NCI-H226 (cell line): ENCODE measurements around the gene SLC38A10.

Experiments used
- DNase-seq: peaks from one replicate; pipeline ENCODE4 v3.0.0-alpha.2; 2015

The SLC38A10 gene

DNA sequence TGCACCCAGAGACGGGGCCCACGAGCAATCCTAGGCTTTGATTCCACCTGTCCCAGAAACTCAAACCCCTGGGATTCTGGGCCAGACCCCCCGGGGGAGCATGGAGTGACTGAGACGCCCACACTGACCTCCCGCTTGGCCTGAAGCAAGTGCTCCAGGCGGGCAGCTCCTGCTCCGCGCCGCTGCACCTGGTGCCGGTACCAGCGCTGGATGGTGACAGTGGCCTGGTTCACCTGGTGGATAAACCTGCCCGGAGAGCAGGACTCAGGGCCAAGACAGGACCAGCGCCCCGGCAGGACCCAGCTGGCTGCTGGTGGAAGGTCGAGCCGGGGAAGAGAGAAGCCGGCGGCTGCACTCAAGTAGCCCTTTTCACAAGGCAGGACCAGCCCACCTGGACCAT, 94.9 kb downstream of the SLC38A10 start:
- DNase-seq = no peak

DNA sequence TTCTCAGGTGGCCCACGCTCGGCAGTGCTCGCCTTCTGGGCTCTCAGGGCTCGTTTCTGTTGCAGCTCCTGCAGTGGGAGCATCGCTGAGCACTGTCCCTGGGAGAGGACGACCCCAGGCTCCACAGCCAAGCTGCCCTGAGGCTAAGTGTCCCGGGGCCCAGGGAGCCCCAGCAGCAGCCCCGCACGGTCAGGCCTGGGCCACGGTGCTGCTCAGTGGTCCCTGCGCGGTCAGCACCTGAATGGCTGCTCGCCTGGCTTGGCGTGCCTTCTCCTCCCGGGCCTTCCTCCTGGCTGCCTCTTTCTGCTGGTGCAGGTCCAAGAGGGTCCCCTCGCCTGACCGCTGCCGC, 95.7 kb downstream of the SLC38A10 start:
- no peak for DNase-seq

DNA sequence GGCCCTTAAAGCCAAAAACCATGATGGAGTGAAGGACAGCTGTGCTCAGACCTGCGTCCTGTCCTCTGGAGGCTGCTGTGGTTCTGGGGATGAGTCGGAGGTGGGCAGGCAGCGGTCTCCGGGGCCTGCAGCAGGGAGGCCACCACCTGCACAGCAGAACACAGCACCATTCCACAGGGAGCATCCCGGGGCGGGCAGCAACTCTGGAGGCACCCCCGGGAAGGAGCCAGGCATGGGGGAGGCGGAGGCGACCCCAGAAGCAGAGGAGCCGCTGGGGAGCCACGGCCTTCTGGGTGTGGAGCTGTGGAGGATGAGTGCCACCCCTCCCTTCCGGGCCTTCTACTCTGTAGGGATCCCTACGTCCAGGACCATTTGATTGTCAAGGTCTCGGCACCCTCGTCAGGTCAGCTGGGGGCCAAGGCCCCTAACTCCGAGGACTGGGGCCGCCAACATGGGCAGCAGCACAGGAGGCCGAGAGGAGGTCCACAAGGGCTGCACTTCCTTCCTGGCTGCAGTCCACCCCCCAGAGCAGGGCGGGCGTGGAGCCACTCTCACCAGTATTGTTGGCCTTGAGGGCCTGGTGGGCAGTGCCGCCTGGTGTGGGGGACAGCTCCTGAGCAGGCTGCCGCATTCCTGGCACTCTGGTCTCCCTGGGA, 96.2 kb downstream of the SLC38A10 start:
- DNase-seq = no peak

DNA sequence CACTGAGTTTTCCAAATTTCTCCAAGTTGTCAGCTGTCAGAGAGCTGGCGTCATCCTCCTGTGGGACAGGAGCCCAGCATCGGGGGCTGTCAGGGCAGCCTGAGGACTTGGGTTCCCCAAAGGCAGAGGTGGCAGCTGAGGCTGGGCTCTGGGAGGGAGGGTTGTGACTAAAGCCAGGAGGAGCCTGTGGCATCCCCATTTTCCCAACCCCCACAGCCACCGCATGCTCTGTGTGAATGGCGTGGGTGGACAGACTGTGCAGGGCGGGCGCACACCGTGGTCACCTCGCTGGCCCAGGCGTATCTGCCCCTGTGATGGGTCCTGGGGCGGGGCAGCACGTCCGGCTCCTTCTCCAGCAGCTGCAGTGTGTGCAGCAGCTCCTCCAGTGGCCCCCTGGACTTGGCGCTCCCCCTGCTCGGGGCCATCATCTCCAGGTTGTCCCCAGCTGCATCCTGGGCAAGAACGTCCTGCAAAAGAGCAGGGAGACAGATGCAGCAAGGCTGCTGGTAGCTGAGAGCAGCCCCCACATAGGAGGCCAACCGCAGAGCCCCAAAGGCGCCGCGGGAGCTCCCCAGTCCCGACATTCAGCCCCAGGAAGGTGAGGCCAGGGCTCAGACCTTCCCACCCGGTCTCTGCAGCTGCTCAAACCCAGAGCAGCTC, 97.1 kb downstream of the SLC38A10 start:
- DNase-seq = no peak

DNA sequence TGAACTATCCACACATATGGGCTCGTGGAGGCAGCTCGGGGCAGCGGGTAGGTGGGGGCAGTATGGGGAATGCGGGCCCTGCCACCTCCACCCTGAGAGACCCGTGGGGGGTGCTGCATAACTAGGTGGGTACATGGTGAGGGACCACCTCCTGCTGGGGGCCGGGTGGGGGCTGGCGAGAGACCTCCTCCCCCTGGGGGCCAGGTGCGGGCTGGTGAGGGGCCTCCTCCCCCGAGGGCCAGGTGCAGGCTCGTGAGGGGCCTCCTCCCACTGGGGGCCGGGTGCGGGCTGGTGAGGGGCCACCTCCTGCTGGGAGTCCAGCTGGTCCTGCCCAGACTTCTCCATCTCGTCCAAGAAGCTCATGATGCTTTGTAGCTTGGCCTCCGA, 97.7 kb downstream of the SLC38A10 start:
- DNase-seq = no peak

DNA sequence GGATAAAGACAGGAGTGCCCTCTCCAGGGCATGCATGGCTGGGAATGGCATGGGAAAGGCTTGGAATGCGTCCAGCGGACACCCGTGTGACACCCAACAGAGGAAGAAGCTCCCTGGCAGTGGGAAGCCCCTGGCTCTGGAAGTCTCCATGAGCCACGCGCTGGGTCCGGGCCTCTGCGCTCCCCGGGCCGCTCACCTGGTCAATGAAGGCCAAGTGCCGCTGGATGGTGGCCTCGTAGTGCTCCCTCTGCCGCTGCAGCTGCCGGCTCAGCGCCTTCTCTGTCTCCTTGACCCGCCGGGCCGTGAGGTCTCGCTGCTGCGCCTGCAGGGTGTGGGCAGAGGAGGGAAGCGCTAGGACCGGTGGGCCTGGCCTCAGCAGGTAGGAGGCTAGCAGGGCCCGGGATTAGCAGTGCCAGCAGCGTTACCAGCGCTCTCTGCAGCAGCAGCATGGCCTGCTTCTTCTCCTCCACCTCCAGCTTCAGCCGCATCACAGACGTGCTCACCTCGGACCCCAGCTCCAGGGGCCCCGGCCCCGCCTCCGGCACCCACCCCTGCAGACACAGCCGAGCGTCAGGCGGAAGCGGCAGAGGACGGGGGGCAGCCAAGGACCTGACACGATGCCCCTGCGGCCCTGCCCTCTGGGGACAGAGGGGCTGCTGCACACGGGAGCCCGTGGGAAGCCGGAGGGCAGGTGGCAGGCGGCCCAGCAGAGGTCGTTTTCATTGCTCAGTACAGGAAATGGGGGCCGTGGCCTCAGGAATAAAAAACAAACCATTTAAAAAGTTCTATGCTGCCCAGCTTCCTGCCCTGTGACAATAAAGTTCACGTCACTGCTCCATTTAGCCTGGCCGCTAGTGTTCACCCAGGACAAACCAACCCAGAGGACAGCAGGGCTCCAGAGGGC, 98.3 kb downstream of the SLC38A10 start:
- DNase-seq = no peak

DNA sequence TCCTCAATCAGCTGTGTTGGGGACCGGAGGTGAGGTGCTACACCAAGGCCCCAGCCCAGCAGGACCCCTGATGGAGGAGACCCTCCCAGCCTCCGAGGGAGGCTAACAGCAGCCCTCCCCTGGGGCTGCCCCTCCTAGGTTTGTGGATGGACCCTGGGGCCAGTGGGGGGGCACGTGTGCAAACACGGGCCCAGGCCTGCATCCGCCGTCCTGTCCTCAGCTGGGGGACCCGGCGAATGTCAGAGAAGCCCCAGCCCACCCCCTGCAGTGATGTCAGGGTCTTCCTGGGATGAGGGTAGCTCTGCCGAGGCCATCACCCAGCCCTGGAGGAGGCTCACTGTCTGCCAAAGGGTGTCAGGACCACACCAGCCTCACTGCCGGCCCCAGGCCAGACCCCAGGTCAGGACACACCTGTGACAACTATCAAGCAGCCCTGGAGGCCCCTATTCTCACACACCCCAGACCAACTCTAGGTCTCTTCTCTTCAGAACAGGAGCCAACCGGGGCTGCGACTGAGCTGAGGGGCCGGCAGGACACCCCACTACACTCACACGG, 99.1 kb downstream of the SLC38A10 start:
- no peak for DNase-seq
